NCI-H774 (cell line): ENCODE data around the gene MAP2K5.

ENCODE experiments used
- DNase-seq: peaks from one replicate; lab custom pipeline; 2025; lab: John Stamatoyannopoulos, UW

The MAP2K5 gene

DNA sequence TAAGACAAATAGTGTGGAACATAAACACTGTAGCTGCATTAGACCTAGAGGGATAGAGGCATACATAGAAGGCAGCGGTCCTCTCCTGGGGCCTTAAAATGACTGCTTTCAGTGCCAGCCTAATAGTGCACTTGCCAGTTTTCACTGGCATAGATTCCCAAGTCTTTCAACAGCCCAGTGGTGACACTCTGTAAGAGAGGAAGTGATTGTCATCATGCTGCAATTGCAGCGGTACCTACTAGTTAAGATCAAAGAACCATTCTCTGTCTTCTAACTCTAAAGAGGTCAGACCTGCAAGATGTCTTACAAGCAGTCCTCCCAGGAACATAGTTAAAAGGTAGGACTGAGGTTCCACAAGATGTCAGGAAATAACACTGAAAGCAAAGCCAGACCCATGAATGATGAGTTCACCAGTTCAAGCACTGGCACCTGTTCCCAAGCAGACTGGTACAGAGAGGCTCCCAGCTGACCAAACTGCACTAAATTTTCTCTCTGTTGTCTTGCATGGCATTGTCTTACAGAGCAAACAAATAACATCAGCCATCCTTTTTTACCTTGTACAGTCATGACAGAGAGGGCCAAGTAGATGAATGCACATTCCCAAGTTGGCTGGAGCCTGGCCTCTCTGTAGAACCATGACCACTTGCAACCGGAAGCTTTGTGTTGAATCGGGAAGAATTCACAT, 182.3 kb downstream of the MAP2K5 start:
- peak; percentile 25 for DNase-seq

GRCh38 chr15:67730135-67730534, 187.6 kb downstream of the MAP2K5 start:
- no peak for DNase-seq

- DNase-seq: no peak
These were observed 188.7 kb downstream of the MAP2K5 start for GRCh38 chr15:67731112-67731721.

DNA sequence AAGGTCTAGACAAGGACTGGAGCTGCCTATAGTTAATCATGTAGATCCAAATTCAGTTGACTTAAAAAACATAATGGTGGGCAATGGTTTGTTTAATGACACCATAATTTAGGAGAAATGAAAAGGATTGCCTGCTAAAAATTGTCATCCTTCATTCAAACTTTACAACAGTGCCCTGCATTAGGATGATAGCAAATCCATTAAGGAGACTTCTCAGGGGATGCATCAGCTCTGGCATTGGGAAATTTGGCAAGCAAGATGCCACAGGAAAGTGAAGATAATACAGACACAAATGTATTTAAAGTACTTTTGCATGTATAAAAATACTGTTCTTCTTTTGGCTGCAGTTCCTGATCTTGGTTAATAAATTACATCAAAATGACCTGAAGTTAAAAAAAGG, 189.7 kb downstream of the MAP2K5 start:
- no peak for DNase-seq

- DNase-seq: no peak
These were observed 190.3 kb downstream of the MAP2K5 start for GRCh38 chr15:67732671-67733374.

DNA sequence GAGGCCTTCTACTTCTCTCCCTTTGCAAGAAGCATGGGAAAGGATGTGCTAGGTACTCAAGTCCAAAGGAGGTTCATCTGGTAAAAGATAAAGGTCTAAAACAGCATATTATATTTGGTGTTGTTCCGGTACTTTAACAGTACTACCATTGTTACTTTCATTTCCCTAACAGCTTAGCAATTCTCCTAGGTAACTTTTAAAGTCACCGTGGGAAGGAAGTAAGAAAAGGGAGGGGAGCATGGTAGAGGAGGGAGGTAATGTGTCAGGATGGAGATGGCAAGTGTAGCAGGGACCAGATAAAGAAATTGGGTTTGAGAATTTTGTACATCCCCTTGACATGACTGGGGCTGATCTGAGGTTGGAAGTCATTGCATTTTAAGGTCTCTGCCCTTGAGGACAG, 193.4 kb downstream of the MAP2K5 start:
- no peak for DNase-seq

DNA sequence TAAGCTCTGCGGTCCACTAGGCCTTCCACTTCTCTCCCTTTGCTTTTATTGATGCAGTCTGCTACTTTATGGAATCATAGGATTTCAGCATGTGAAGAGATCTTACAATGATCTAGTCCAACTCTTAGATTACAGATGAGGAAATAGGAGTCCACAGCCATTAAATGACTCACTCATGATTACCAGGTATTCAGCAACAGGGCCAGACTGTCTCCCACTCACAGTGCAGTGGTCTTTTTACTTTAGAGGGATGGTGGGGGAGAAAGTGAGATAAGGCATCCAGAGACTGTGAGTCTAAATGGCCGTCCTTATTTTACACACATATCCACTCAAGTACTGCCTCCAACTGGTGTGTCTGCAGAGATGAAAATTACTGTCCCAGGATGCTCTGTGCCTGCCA, 194.3 kb downstream of the MAP2K5 start:
- no peak for DNase-seq

GRCh38 chr15:67738056-67738455, 195.6 kb downstream of the MAP2K5 start:
- DNase-seq: no peak

DNA sequence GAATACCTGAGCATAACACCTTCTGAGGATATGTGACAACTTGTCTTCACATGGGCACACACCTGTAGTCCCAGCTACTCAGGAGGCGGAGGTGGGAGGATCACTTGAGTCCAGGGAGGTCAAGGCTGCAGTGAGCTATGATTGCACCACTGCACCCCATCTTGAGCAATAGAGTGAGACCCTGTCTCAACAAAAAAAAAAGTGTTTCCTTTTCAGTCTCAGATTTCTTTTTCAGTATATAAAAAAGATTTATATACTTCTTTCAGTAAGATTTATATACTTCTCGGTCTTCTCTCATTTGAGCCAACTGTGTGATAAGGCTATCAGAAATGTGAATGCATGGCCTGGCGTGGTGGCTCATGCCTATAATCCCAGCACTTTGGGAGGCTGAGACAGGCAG, 197.9 kb downstream of the MAP2K5 start:
- no peak for DNase-seq

GRCh38 chr15:67741308-67741707, 198.8 kb downstream of the MAP2K5 start:
- no peak for DNase-seq

DNA sequence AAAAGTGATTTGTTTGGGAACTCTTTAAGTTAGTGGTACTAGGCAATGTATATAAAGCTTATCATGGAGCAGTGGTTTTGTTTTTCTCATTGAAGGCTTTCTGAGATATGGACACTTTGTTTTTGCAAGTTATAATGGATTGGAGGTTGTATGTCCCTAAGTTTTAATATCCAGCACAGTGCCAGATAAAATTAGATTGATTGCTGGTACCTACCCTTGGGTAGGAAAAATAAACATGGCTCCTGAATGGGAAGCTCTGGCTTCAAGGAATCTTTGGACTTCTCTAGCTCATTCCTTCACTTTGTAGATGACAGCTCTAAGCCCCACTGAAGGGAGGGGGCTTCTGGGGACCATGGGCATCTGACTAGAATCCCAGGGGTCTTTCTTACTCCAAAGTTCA, 201.1 kb downstream of the MAP2K5 start:
- no peak for DNase-seq

DNA sequence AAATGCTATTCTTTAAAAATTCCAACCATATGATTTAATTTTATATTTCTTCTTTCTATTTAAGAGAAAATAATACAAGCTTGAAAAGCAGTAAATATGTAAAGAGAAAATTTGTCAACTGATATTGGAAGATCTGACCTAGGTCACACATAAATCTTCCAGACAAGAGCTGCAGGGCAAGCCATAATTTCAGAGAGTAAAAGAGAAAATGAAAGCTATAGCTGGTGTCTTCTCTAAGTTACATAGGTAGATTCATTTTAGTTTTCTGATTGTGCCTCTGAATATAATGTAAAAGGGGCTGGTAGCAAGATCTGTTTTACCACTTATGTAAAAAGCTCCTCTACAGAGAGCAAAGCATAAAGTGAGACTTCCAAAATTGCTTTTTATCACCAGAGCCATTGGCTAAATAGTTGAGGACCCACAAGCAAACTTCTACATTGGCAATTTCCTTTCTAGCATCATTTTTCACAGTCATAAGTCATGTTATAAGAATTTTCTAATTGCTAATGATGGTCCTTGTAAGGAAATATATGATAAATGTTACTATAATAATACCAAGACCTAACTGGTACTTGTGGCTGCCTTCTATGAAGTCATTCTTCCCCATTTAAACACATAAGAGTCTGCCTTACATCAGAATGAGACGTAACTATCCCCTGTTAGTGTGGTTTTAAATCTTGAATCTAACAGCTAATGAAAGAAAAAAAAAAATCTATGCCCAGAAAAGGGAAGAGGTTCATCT, 202.0 kb downstream of the MAP2K5 start:
- no peak for DNase-seq

- DNase-seq: no peak
These were observed 202.8 kb downstream of the MAP2K5 start for GRCh38 chr15:67745073-67746006.

DNA sequence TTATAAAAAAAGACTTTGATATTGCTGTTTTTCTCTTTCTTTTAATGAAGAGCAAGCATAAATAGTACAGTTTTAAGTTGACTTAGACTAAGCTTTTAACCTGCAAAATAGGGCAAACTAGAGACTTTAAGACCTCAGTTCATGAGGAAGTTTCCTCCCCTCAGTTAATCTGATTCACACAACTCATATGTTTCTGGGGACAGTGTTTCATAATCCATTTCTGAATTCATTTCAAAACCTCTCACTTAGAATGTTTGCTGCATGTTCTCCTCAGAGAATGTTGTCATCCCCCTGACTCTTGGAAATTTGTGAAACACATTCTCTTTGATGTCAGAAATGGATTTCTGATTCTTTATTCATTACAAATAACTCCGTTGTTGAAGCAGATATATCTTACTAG, 203.5 kb downstream of the MAP2K5 start:
- DNase-seq: no peak

DNA sequence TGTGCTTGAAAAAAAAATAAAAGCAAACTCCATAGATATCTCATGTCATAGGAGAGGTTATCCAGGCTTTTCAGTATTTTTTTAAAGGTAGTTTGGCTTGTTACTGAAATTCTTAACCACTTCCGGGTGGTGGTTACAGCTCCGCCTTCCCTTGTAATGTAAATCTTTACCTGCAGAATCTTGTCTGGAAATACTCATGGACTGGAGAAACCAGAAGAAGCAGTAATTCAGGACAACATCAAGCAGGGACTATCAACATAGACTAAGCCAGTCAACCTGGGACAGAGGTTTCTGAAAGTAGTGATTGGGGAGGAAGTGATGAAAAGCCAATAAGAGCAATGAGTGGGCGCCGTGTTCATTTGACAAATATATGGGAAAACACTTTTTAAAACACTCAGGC, 203.9 kb downstream of the MAP2K5 start:
- no peak for DNase-seq

- DNase-seq: no peak
These were observed 205.4 kb downstream of the MAP2K5 start for GRCh38 chr15:67747921-67748320.

DNA sequence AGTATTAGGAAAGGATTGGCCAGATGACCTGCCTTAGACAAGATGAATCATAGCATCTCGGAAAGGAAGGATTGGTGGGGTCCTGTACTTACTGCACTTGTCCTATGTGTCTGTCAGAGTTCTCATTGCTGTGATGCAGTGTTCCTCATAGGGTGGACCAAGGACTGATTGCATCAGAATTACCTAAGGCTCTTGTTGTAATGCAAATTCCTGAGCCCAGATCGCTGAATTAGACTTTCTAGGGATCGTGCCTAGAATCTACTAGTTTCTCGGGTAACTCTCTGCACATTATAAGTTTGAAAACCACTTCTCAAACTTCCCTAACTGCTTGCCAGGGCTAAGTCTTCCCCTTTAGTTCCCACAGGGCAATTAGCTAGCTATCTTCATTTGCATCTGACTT, 207.9 kb downstream of the MAP2K5 start:
- DNase-seq: no peak

DNA sequence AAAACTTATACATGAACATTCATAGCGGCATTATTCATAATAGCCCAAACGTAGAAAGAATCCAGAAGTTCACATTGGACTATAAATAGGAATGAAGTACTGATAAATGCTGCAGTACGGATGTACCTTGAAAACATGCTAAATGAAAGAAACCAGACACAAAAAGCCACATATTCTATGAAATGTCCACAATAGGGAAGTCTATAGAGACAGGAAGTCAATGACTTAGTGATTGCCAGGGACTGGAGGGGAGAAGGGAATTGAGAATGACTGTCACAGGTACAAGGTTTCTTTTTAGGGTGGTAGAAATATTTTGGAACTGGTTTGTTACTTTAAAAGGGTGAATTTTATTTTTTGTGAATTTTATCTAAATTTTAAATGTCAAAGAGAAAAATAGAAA, 211.4 kb downstream of the MAP2K5 start:
- no peak for DNase-seq

- no peak for DNase-seq
These were observed 212.8 kb downstream of the MAP2K5 start for GRCh38 chr15:67755264-67755663.

GRCh38 chr15:67755936-67756335, 213.4 kb downstream of the MAP2K5 start:
- DNase-seq: no peak

- DNase-seq: no peak
These were observed 216.3 kb downstream of the MAP2K5 start for GRCh38 chr15:67758619-67759300.
